ENCODE results near the gene TDRD7.

Gene TDRD7

GRCh38 chr9:97403746-97404316 lies 8.1 kb upstream of the TDRD7 start:
- TF ChIP-seq MAX (IDR thresholded peaks at IDR 0.05) (no peak), FOXM1 (IDR thresholded peaks at IDR 0.05; ENCODE audit: borderline replicate concordance, low read depth) (no peak), EP300 (IDR thresholded peaks at IDR 0.05; ENCODE audit: borderline replicate concordance) (no peak), NFIC (IDR thresholded peaks at IDR 0.05) (no peak), RAD21 (IDR thresholded peaks at IDR 0.05; ENCODE audit: low read depth) (no peak), ZBTB7A (IDR thresholded peaks at IDR 0.05; ENCODE audit: low read depth) (no peak), REST (IDR thresholded peaks at IDR 0.05; ENCODE audit: low read depth) (no peak)

- no peak for TF ChIP-seq EP300 (IDR thresholded peaks at IDR 0.05; ENCODE audit: borderline replicate concordance)
- TF ChIP-seq REST (IDR thresholded peaks at IDR 0.05; ENCODE audit: low read depth), result no peak
- TF ChIP-seq FOXM1 (IDR thresholded peaks at IDR 0.05; ENCODE audit: borderline replicate concordance, low read depth), result no peak
- no peak for TF ChIP-seq CEBPB (IDR thresholded peaks at IDR 0.05)
- TF ChIP-seq TEAD4 (IDR thresholded peaks at IDR 0.05), result no peak
- no peak for TF ChIP-seq USF1 (IDR thresholded peaks at IDR 0.05)
- TF ChIP-seq NFIC (IDR thresholded peaks at IDR 0.05), result no peak
Observed at GRCh38 chr9:97405551-97405950, 6.3 kb upstream of the TDRD7 start.

GRCh38 chr9:97406620-97407177 lies 5.2 kb upstream of the TDRD7 start:
- TF ChIP-seq MAX (IDR thresholded peaks at IDR 0.05) (no peak), CEBPB (IDR thresholded peaks at IDR 0.05) (no peak), TCF12 (IDR thresholded peaks at IDR 0.05; ENCODE audit: low read depth) (no peak), USF1 (IDR thresholded peaks at IDR 0.05) (no peak), REST (IDR thresholded peaks at IDR 0.05; ENCODE audit: low read depth) (no peak), RAD21 (IDR thresholded peaks at IDR 0.05; ENCODE audit: low read depth) (no peak), TEAD4 (IDR thresholded peaks at IDR 0.05) (no peak), NFIC (IDR thresholded peaks at IDR 0.05) (no peak), FOXM1 (IDR thresholded peaks at IDR 0.05; ENCODE audit: borderline replicate concordance, low read depth) (no peak), CREB1 (IDR thresholded peaks at IDR 0.05; ENCODE audit: low read depth) (no peak), EP300 (IDR thresholded peaks at IDR 0.05; ENCODE audit: borderline replicate concordance) (no peak), YY1 (IDR thresholded peaks at IDR 0.05; ENCODE audit: low read depth) (no peak)

GRCh38 chr9:97408562-97408961 lies 3.3 kb upstream of the TDRD7 start:
- TF ChIP-seq TEAD4 (IDR thresholded peaks at IDR 0.05), result no peak
- TF ChIP-seq RAD21 (IDR thresholded peaks at IDR 0.05; ENCODE audit: low read depth), result no peak

GRCh38 chr9:97411440-97411788 lies 482 bp upstream of the TDRD7 start:
- TF ChIP-seq TCF12 (IDR thresholded peaks at IDR 0.05; ENCODE audit: low read depth) (no peak), YY1 (IDR thresholded peaks at IDR 0.05; ENCODE audit: low read depth) (no peak), CEBPB (IDR thresholded peaks at IDR 0.05) (no peak), REST (IDR thresholded peaks at IDR 0.05; ENCODE audit: low read depth) (no peak), USF1 (IDR thresholded peaks at IDR 0.05) (no peak), ZBTB7A (IDR thresholded peaks at IDR 0.05; ENCODE audit: low read depth) (no peak), MAX (IDR thresholded peaks at IDR 0.05) (no peak), FOXM1 (IDR thresholded peaks at IDR 0.05; ENCODE audit: borderline replicate concordance, low read depth) (no peak), TEAD4 (IDR thresholded peaks at IDR 0.05) (no peak), CREB1 (IDR thresholded peaks at IDR 0.05; ENCODE audit: low read depth) (no peak), TAF1 (IDR thresholded peaks at IDR 0.05; ENCODE audit: low read depth) (no peak), EP300 (IDR thresholded peaks at IDR 0.05; ENCODE audit: borderline replicate concordance) (no peak), RAD21 (IDR thresholded peaks at IDR 0.05; ENCODE audit: low read depth) (no peak), NFIC (IDR thresholded peaks at IDR 0.05) (no peak), EGR1 (IDR thresholded peaks at IDR 0.05) (no peak)

Measured in Ishikawa (cell line).